K562 (cell line): ENCODE results near the gene OVOL1. TPM values are rescaled to one million over a fixed set of nuclear protein-coding genes. Genes with fewer than 3 reads are reported as not detected.

Source experiments
- CAMTA2 ChIP-seq: fragments of 250-450 bp; sonication (Bioruptor Pico); conservative IDR thresholded peaks from 2 replicates; pipeline ENCODE4 v1.5.1; 2022
- CHD2 ChIP-seq: IDR thresholded peaks from 2 replicates; pipeline ENCODE4 v1.6.1; 2011; ENCODE audit warnings: low read depth, low read length
- DDX20 ChIP-seq: fragments of 450-650 bp; IDR thresholded peaks from 2 replicates; pipeline ENCODE4 v1.6.1; 2016; ENCODE audit warnings: missing genetic modification characterization, low read depth, mild to moderate bottlenecking, missing compliant biosample characterization, moderate library complexity
- GMEB1 ChIP-seq: fragments of 250-450 bp; sonication (Bioruptor Pico); IDR thresholded peaks from 2 replicates; pipeline ENCODE4 v1.4.0; 2020; ENCODE audit warnings: mild to moderate bottlenecking
- HMG20A ChIP-seq: fragments of 450-650 bp; formaldehyde crosslinking; conservative IDR thresholded peaks from 2 replicates; pipeline ENCODE4 v1.4.0; 2020; ENCODE audit warnings: mild to moderate bottlenecking, mixed read lengths
- RNF219 ChIP-seq: fragments of 250-450 bp; sonication (Bioruptor Pico); IDR thresholded peaks from 2 replicates; pipeline ENCODE4 v1.5.0; 2022; ENCODE audit warnings: mild to moderate bottlenecking
- SMAD3 ChIP-seq: fragments of 450-650 bp; formaldehyde crosslinking; conservative IDR thresholded peaks from 2 replicates; pipeline ENCODE4 v1.4.0; 2020; ENCODE audit warnings: mild to moderate bottlenecking
- SP1 ChIP-seq: sonication (generic); formaldehyde crosslinking; IDR thresholded peaks from 2 replicates; pipeline ENCODE4 v1.8.1; 2022; ENCODE audit warnings: mild to moderate bottlenecking, missing genetic modification reagents
- TAF1 ChIP-seq: IDR thresholded peaks from 2 replicates; pipeline ENCODE4 v1.6.1; 2011; ENCODE audit warnings: mild to moderate bottlenecking, low read length, moderate library complexity; ENCODE audit not compliant: insufficient read depth, control insufficient read depth, severe bottlenecking; ENCODE audit errors: extremely low read depth
- ZBTB5 ChIP-seq: fragments of 450-650 bp; IDR thresholded peaks from 2 replicates; pipeline ENCODE4 v1.6.1; 2017; ENCODE audit warnings: antibody characterized with exemption
- ZNF121 ChIP-seq: sonication (generic); formaldehyde crosslinking; conservative IDR thresholded peaks from 2 replicates; pipeline ENCODE4 v1.8.0; 2022; ENCODE audit warnings: missing genetic modification reagents
- ZNF280B ChIP-seq: fragments of 250-450 bp; sonication (Bioruptor Pico); IDR thresholded peaks from 2 replicates; pipeline ENCODE4 v1.5.1; 2021; ENCODE audit warnings: mild to moderate bottlenecking
- ZNF445 ChIP-seq: fragments of 250-450 bp; sonication (Bioruptor Pico); IDR thresholded peaks from 2 replicates; pipeline ENCODE4 v1.4.0; 2020; ENCODE audit warnings: low read depth, mild to moderate bottlenecking, moderate library complexity
- polyA plus RNA-seq, 8 experiments: library from polyadenylated mRNA; depleted of rRNA in 4 of 8; stranded (reverse) in 5 of 8; unstranded in 3 of 8; fragments of >200 nt; fragmentation: Nextera tagmentation in 2 of 8; fragmentation: Illumina TruSeq in 1 of 8; extraction: Ambion mirVana in 2 of 8; extraction: Trizol in 1 of 8; gene quantifications; 2 replicates each; pipeline versions ENCODE4 v1.2.1 to v1.2.3, GENCODE V29; 2011 to 2014; ENCODE audit warnings: inconsistent platforms in 1 of 8, missing spikeins in 1 of 8
- total RNA-seq, 7 experiments: library from RNA; depleted of rRNA in 6 of 7; stranded (reverse); fragments of >200 nt in 6 of 7; fragmentation: Illumina TruSeq in 2 of 7; extraction: Trizol in 2 of 7; gene quantifications; 2 replicates each; pipeline versions ENCODE4 v1.2.1 to v1.2.3, GENCODE V29; 2011 to 2021; ENCODE audit warnings: low replicate concordance in 1 of 7

Gene OVOL1
- total and polyA plus RNA-seq, 9 of the 15 experiments (the other 6 are each of a cell fraction or from before 2014, with no cell fraction given), result 0.09 TPM; not detected in 8

GRCh38 chr11:65779919-65780769, 6.7 kb upstream of the OVOL1 start (continued):
- TF ChIP-seq ZBTB5, result no peak
- TF ChIP-seq ZNF121 (CRISPR knock-in tag), result no peak
- TF ChIP-seq TAF1, result peak; percentile 80
- TF ChIP-seq HMG20A (CRISPR knock-in tag), result no peak
- TF ChIP-seq SMAD3 (CRISPR knock-in tag), result 0 out of 2 replicates have a peak, but pooled peaks have one; percentile 53
- 0 out of 2 replicates have a peak, but pooled peaks have one; percentile 42 for TF ChIP-seq ZNF445 (CRISPR knock-in tag)
- no peak for TF ChIP-seq RNF219 (CRISPR knock-in tag)
- TF ChIP-seq CAMTA2 (CRISPR knock-in tag), result no peak
- TF ChIP-seq GMEB1 (CRISPR knock-in tag), result peak; percentile 45; the same call in 1 of the 2 replicates
- no peak for TF ChIP-seq CHD2
- peak; percentile 89 for TF ChIP-seq SP1 (CRISPR knock-in tag)
- TF ChIP-seq DDX20 (tag), result no peak
- TF ChIP-seq ZNF280B, result no peak
